ENCODE results near the gene EREG. TPM values are rescaled to one million over a fixed set of nuclear protein-coding genes. Genes with fewer than 3 reads are reported as not detected.

EREG gene
- total RNA-seq, 1 donor from 2014 or later, result 0.30 TPM

- Mint-ChIP-seq H3K36me3 (ENCODE audit: low read depth, unreplicated experiment) (no peaks in the 10 kb centered on the region), H3K27me3 (ENCODE audit: low read depth, unreplicated experiment) (peaks cover 2% of the 10 kb centered on the region), H3K4me3 (ENCODE audit: unreplicated experiment) (no peak overlapping the region), H3K27ac (ENCODE audit: unreplicated experiment) (no peak overlapping the region), H3K4me1 (ENCODE audit: low read depth, unreplicated experiment) (no peaks in the 10 kb centered on the region), H3K9me3 (ENCODE audit: unreplicated experiment) (no peaks in the 10 kb centered on the region)
- Histone ChIP-seq H4K20me1 (ENCODE audit: insufficient read depth, low read length) (no peaks in the 10 kb centered on the region), H3K27ac (ENCODE audit: low read depth, low read length) (no peak overlapping the region), H3K4me3 (ENCODE audit: insufficient read depth, low read depth, low read length) (no peak overlapping the region), H3K27me3 (ENCODE audit: insufficient read depth, low read length) (no peaks in the 10 kb centered on the region), H2AFZ (ENCODE audit: low read depth, low read length) (no peak overlapping the region), H3K79me2 (ENCODE audit: insufficient read depth, low read length) (no peaks in the 10 kb centered on the region), H3K9ac (ENCODE audit: low read length) (no peak overlapping the region), H3K4me1 (ENCODE audit: insufficient read depth, low read length) (no peaks in the 10 kb centered on the region), H3K9me3 (ENCODE audit: insufficient read depth, low read depth, low read length) (no peaks in the 10 kb centered on the region), H3K36me3 (ENCODE audit: insufficient read depth, low read length) (no peaks in the 10 kb centered on the region), H3K4me2 (ENCODE audit: low read length) (no peak overlapping the region)
- DNase-seq (ENCODE audit: low read depth), result no peak
- FAIRE-seq, result no peak
- TF ChIP-seq CTCF (IDR thresholded peaks at IDR 0.05; ENCODE audit: insufficient read depth, low read depth, low read length) (no peak), EZH2 (IDR thresholded peaks at IDR 0.05; ENCODE audit: insufficient read depth, low read length) (no peak)
Measured at GRCh38 chr4:74353858-74354257, 11.1 kb upstream of the EREG start.

- no peak overlapping the region for H3K4me3 ChIP-seq (ENCODE audit: insufficient read depth, low read depth, low read length)
- no peak overlapping the region for H3K27ac Mint-ChIP-seq (ENCODE audit: unreplicated experiment)
- no peaks in the 10 kb centered on the region for H3K9me3 Mint-ChIP-seq (ENCODE audit: unreplicated experiment)
- no peaks in the 10 kb centered on the region for H3K36me3 ChIP-seq (ENCODE audit: insufficient read depth, low read length)
- H3K4me1 Mint-ChIP-seq (ENCODE audit: low read depth, unreplicated experiment), result no peaks in the 10 kb centered on the region
- no peaks in the 10 kb centered on the region for H4K20me1 ChIP-seq (ENCODE audit: insufficient read depth, low read length)
- no peaks in the 10 kb centered on the region for H3K4me1 ChIP-seq (ENCODE audit: insufficient read depth, low read length)
- H3K36me3 Mint-ChIP-seq (ENCODE audit: low read depth, unreplicated experiment), result no peaks in the 10 kb centered on the region
- no peaks in the 10 kb centered on the region for H3K27me3 Mint-ChIP-seq (ENCODE audit: low read depth, unreplicated experiment)
- no peak for DNase-seq (ENCODE audit: low read depth)
- FAIRE-seq, result no peak
- no peaks in the 10 kb centered on the region for H3K9me3 ChIP-seq (ENCODE audit: insufficient read depth, low read depth, low read length)
- no peaks in the 10 kb centered on the region for H3K79me2 ChIP-seq (ENCODE audit: insufficient read depth, low read length)
- no peak overlapping the region for H3K4me3 Mint-ChIP-seq (ENCODE audit: unreplicated experiment)
- no peak overlapping the region for H3K9ac ChIP-seq (ENCODE audit: low read length)
- H3K4me2 ChIP-seq (ENCODE audit: low read length), result no peak overlapping the region
- H3K27me3 ChIP-seq (ENCODE audit: insufficient read depth, low read length), result no peaks in the 10 kb centered on the region
- no peak overlapping the region for H3K27ac ChIP-seq (ENCODE audit: low read depth, low read length)
- TF ChIP-seq EZH2 (IDR thresholded peaks at IDR 0.05; ENCODE audit: insufficient read depth, low read length), result no peak
- H2AFZ ChIP-seq (ENCODE audit: low read depth, low read length), result no peak overlapping the region
Measured at GRCh38 chr4:74357965-74358364, 7.0 kb upstream of the EREG start.

GRCh38 chr4:74361671-74362070 lies 3.3 kb upstream of the EREG start:
- Mint-ChIP-seq H3K4me1 (ENCODE audit: low read depth, unreplicated experiment) (no peaks in the 10 kb centered on the region), H3K36me3 (ENCODE audit: low read depth, unreplicated experiment) (no peaks in the 10 kb centered on the region), H3K9me3 (ENCODE audit: unreplicated experiment) (no peaks in the 10 kb centered on the region), H3K27ac (ENCODE audit: unreplicated experiment) (no peak overlapping the region), H3K4me3 (ENCODE audit: unreplicated experiment) (no peak overlapping the region), H3K27me3 (ENCODE audit: low read depth, unreplicated experiment) (no peaks in the 10 kb centered on the region)
- Histone ChIP-seq H3K9me3 (ENCODE audit: insufficient read depth, low read depth, low read length) (no peaks in the 10 kb centered on the region), H3K79me2 (ENCODE audit: insufficient read depth, low read length) (no peaks in the 10 kb centered on the region), H3K27me3 (ENCODE audit: insufficient read depth, low read length) (no peaks in the 10 kb centered on the region), H3K4me3 (ENCODE audit: insufficient read depth, low read depth, low read length) (no peak overlapping the region), H3K27ac (ENCODE audit: low read depth, low read length) (no peak overlapping the region), H3K4me2 (ENCODE audit: low read length) (no peak overlapping the region), H3K36me3 (ENCODE audit: insufficient read depth, low read length) (no peaks in the 10 kb centered on the region), H3K9ac (ENCODE audit: low read length) (no peak overlapping the region), H2AFZ (ENCODE audit: low read depth, low read length) (no peak overlapping the region), H3K4me1 (ENCODE audit: insufficient read depth, low read length) (peaks cover 11% of the 10 kb centered on the region), H4K20me1 (ENCODE audit: insufficient read depth, low read length) (no peaks in the 10 kb centered on the region)
- DNase-seq (ENCODE audit: low read depth) (no peak), FAIRE-seq (no peak)
- TF ChIP-seq EZH2 (IDR thresholded peaks at IDR 0.05; ENCODE audit: insufficient read depth, low read length) (no peak), CTCF (IDR thresholded peaks at IDR 0.05; ENCODE audit: insufficient read depth, low read depth, low read length) (no peak)

Measured in astrocyte (in vitro differentiated cells and primary cell).